Mammary epithelial cell (primary cell): ENCODE data around the gene DNMBP.

ENCODE experiments used
- EZH2 ChIP-seq: IDR thresholded peaks from 2 replicates; pipeline ENCODE4 v1.6.1; 2012; ENCODE audit warnings: low read length, inconsistent platforms, borderline replicate concordance
- TF ChIP-seq, protein P1 (sequence below), 2 donors: IDR thresholded peaks in 1 of 2; conservative IDR thresholded peaks in 1 of 2; 2 replicates each; pipeline ENCODE4 v1.5.1; 2011 to 2012; ENCODE audit warnings: inconsistent platforms in 2 of 2, low read length in 2 of 2, mild to moderate bottlenecking in 2 of 2, control low read depth in 1 of 2, low read depth in 1 of 2; ENCODE audit not compliant: insufficient read depth in 1 of 2; ENCODE audit errors: extremely low read depth in 1 of 2

DNA sequence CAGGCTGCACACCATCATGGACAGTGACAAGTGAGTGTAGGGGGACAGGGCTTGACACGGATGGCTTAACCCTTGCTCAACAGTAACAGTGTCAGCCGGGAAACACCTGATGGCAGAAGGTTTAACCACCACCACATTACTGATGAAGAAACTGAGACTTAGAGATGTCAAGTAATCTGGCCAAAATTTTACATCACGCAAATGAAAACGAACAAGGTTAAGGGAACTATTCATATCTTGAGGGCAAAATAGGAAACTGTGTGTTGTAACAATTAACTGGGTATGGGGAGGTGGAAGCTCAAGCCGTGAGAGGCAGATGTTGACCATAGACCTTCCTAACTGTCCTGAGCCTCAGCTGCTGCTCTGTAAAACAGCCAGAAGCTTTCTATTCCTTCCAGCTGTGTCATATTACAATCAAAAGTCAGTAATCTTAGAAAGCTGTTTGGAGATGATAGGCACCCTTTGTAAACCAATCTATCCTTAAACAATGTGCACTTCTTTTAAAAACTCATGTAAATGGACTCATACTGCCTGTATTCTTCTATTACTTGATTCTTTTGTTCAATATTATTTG lies 158.9 kb downstream of the DNMBP start:
- TF ChIP-seq, protein P1, sequence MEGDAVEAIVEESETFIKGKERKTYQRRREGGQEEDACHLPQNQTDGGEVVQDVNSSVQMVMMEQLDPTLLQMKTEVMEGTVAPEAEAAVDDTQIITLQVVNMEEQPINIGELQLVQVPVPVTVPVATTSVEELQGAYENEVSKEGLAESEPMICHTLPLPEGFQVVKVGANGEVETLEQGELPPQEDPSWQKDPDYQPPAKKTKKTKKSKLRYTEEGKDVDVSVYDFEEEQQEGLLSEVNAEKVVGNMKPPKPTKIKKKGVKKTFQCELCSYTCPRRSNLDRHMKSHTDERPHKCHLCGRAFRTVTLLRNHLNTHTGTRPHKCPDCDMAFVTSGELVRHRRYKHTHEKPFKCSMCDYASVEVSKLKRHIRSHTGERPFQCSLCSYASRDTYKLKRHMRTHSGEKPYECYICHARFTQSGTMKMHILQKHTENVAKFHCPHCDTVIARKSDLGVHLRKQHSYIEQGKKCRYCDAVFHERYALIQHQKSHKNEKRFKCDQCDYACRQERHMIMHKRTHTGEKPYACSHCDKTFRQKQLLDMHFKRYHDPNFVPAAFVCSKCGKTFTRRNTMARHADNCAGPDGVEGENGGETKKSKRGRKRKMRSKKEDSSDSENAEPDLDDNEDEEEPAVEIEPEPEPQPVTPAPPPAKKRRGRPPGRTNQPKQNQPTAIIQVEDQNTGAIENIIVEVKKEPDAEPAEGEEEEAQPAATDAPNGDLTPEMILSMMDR (conservative IDR thresholded peaks at IDR 0.05 in 1 of 2, IDR thresholded peaks at IDR 0.05 in 1 of 2; ENCODE audit: extremely low read depth in 1 of 2, insufficient read depth in 1 of 2, low read depth in 1 of 2, low read length in 2 of 2), result no peak
- TF ChIP-seq EZH2, result no peak
